Parietal lobe (tissue), 1 donor: Measurements from ENCODE around the gene NBDY. TPM values are rescaled to one million over a fixed set of nuclear protein-coding genes. Genes with fewer than 3 reads are reported as not detected.

ENCODE experiments used
- total RNA-seq: library from RNA; depleted of rRNA; stranded (reverse); fragments of >200 nt; gene quantifications from one replicate; pipeline ENCODE4 v1.2.3, GENCODE V29; 2014

The NBDY gene
- 10.6 TPM for total RNA-seq

GRCh38 chrX:56729152-56729850 lies at the start of gene NBDY:
NBDY (plus strand) TSS chrX:56729243; CDS start chrX:56729354, 111 bp downstream.

Other genes with a start within 250 kb of the NBDY start
- 34.7 TPM for gene UBQLN2, start 165.6 kb upstream of the NBDY start, total RNA-seq